AG20443 (cell line): ENCODE measurements around the gene HIF3A.
A peak's percentile ranks its signal among the peaks of the same experiment; 100 is the strongest.

Source experiments
- DNase-seq: peaks from one replicate; pipeline ENCODE4 v3.0.0; 2012; ENCODE audit warnings: low spot score, mixed read lengths

The HIF3A gene

GRCh38 chr19:46330319-46330918 is 33.6 kb downstream of the HIF3A start:
- no peak for DNase-seq

- DNase-seq: no peak
Observed at GRCh38 chr19:46337487-46337886, 40.6 kb downstream of the HIF3A start.

- DNase-seq: no peak
Observed at GRCh38 chr19:46339446-46339845, 42.6 kb downstream of the HIF3A start.

- DNase-seq: no peak
Observed at GRCh38 chr19:46340051-46340659, 43.3 kb downstream of the HIF3A start.

GRCh38 chr19:46341937-46342336 is 45.1 kb downstream of the HIF3A start:
- DNase-seq: no peak

- no peak for DNase-seq
Observed at GRCh38 chr19:46344363-46344762, 47.5 kb downstream of the HIF3A start.

GRCh38 chr19:46345157-46345556 is 48.3 kb downstream of the HIF3A start:
- DNase-seq: no peak

GRCh38 chr19:46346821-46347571 is 50.2 kb downstream of the HIF3A start, which contains the start of gene PPP5C:
PPP5C (plus strand) TSS chr19:46347087; CDS start chr19:46347097, 10 bp downstream.
- peak; percentile 99 for DNase-seq

GRCh38 chr19:46347572-46347883 is 50.7 kb downstream of the HIF3A start:
- DNase-seq: no peak

- no peak for DNase-seq
Observed at GRCh38 chr19:46347985-46348384, 51.1 kb downstream of the HIF3A start.

GRCh38 chr19:46349311-46349993 is 52.6 kb downstream of the HIF3A start:
- no peak for DNase-seq

- no peak for DNase-seq
Observed at GRCh38 chr19:46350029-46350757, 53.4 kb downstream of the HIF3A start.

- no peak for DNase-seq
Observed at GRCh38 chr19:46350758-46351159, 53.9 kb downstream of the HIF3A start.

- peak; percentile 73 for DNase-seq
Observed at GRCh38 chr19:46351241-46352041, 54.6 kb downstream of the HIF3A start.

- DNase-seq: no peak
Observed at GRCh38 chr19:46353730-46354528, 57.1 kb downstream of the HIF3A start.

- no peak for DNase-seq
Observed at GRCh38 chr19:46355234-46356148, 58.6 kb downstream of the HIF3A start.

- DNase-seq: no peak
Observed at GRCh38 chr19:46356149-46357055, 59.6 kb downstream of the HIF3A start.
